ENCODE measurements around the gene ADD2.

The ADD2 gene

GRCh38 chr2:70789304-70790135 lies 21.5 kb upstream of the ADD2 start:
- intact Hi-C loops (cut with DNase I): loop anchor here (1.0 to 10.0 kb wide), 3 partner anchors 65 to 485 kb away; partner anchors contain the start of gene FAM136A

DNA sequence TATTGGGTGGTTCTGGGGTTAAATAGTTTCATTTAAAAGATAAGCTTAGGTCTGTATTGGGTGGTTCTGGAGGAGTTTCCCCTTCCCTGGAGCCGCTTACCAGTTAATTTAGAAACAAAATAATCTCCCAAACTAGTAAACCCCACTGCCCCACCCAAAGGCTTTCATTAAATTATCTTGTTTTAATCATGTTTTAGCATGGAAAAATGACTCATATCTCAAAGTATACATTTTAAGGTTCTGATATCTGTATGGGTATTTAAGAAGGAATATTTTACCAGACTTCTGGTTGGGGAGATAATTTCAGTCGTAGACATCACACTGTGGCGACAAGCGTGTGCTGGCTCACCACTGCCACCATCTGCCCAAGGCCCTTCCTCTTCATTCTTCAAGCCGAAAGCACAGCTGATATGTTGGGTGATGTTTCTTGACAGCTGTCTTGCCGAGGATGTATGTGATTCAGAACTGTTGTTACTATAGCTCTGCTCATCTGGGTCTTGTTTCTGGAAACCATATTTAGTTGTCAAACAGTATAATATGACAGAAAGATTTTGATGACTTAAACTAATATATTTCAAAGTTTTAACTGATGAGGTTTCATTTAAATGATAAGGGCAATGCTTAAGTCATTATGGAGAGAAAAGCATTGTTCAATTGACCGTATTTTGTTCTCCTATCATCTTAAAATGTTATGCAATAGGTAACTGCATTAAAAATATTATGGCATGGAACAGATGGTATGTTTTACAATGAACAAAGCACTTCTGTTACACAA lies 17.3 kb upstream of the ADD2 start:
- DNase-seq: peak; percentile 29 to 95 (median 63)
- intact Hi-C loops (cut with DNase I): loop anchor here (1.0 to 10.0 kb wide), 3 partner anchors 69 to 481 kb away; partner anchors contain the start of gene FAM136A

More at GRCh38 chr2:70789304-70790135, 21.5 kb upstream of the ADD2 start:
- peak; percentile 48 to 96 (median 74) for DNase-seq

DNA sequence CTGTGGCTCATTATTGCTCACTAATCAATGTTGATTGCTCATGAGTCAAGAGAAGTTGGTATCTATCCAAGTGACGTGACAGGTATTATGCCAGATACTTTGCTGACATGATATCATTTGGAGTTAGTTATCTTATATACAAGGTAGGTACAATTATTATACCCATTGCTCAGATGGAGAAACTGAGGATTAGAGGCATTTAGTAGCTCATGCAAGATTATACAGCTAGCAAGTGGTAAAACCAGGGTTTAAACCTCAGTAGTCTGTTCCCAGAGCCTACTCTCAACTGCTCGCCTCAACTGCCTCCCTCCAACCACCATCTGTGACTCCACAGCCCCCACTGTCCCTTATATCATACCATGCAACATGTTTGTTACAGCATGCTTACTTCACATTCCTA lies 16.3 kb upstream of the ADD2 start:
- intact Hi-C loops (cut with DNase I): loop anchor here (10.0 kb wide), 2 partner anchors 70 to 480 kb away; partner anchors contain the start of gene FAM136A

DNA sequence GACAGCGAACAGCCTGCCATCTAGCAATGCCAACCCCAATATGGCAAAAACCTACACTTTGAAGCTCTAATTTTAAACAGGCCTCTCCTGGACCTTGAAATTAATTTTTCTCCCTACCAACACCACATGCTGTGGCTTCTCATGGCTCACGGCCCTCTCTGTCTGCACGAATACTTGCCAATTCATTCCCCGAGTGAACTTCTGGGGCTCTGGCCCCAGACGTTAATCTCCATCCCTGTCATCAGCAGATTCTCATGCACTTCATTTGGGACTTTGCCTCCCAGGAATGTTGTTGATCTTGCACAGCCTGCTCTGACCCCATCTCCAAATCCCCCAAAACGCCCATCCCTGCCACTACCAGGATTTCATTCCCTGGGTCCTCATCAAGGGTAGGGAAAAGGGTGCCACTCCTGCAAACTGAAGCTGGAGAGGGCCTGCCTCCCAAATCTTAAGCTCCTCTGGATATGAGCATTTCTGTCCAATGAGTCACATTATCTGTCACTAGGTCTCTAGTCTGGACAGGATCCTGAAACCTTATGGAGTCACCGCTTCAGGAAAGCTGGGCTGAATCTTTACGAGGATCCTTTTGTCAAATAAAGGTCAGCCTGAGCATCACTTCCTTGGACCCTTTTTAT lies 12.0 kb upstream of the ADD2 start:
- no peak for DNase-seq
- intact Hi-C loops (cut with DNase I): loop anchor here (10.0 kb wide), 2 partner anchors 75 to 475 kb away; partner anchors contain the start of gene FAM136A

More for the DNA sequence above, 16.3 kb upstream of the ADD2 start:
- DNase-seq: no peak

DNA sequence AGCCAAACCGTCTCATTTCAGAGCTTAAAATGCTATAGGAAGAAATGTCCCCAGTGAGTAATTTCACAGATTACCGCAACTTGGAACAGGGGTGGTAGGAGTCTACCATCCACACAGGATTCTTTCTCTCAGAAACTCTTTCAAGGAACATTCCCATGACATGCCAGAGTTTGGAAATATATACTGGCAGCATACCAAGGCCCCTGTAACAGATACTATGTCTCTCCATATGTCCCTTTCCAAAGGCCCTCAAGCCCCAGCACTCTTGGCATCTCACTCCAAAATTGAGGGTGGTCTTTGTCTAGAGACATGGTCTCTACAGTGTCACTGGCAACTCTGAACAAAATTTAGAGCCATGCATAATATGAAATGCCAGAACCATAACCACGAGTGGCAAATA lies 11.5 kb upstream of the ADD2 start:
- intact Hi-C loops (cut with DNase I): no loop called here
- no peak for DNase-seq

GRCh38 chr2:70778676-70779075 lies 10.7 kb upstream of the ADD2 start:
- intact Hi-C loops (cut with DNase I): no loop called here
- DNase-seq: no peak

- intact Hi-C loops (cut with DNase I): no loop called here
- DNase-seq: no peak
Measured at GRCh38 chr2:70777450-70777849, 9.4 kb upstream of the ADD2 start.

DNA sequence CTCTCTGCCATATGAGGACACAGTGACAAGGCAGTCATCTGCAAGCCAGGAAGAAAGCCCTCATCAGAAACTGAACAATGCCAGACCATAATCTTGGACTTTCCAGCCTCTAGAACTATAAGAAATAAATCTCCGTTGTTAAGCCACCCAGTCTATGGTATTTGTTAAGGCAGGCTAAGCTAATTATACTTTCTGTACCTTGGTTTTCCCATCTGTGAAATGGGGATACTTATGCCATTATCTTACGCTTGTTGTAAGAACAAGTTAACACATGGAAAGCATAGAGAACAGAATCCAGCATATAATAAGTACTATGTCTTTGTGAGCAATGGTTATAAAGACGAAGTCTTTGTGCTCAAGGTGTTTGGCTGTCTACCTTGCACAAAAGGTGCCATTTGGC lies 8.3 kb upstream of the ADD2 start:
- intact Hi-C loops (cut with DNase I): no loop called here
- DNase-seq: no peak

DNA sequence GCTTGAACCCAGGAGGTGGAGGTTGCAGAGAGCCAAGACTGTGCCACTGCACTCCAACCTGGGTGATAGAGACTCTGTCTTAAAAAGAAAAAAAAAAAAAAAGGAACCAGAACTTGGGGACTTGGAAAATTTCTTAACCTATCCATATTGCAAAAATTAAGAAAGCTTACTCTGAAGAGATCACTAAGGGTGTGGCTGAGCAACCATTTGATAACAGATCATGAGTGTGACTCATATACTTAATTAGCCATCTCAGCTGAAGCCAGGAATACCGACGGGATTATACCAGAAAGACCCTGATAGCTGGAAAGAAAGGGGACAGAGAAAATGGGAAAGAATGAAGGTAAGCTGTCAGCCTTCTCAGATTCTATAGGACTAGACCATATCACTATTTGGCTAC lies 7.1 kb upstream of the ADD2 start:
- no peak for DNase-seq
- intact Hi-C loops (cut with DNase I): no loop called here

DNA sequence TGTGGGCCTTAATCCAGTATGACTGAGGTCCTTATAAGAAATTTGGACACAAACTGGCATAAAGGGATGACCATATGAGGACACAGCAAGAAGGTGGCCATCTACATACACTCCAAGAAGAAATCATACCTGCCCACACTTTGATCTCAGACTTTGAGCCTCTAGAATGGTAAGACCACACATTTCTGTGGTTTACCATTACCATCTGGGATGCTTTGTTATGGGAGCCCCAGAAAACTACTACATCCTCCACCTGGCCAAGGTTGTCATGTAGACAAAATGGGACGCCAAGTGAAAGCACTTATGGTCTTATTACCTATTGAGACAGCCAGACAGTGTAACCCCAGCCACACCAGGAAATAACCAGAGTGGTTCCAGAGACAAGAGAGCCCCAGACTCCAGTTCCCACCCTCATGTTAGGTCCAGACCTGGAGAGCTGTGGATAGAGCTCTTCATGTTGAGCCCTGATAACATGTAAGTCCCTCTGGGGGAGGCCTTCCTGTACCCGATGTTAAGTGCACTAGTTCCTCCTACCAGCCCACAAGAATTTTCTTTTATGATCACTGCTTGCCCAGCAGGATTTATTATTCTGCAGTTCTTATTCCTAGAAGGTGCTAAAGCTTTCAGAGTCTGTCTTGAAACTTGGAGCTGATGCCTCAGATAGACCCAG lies 4.6 kb upstream of the ADD2 start:
- intact Hi-C loops (cut with DNase I): no loop called here
- no peak for DNase-seq

GRCh38 chr2:70771446-70771845 lies 3.4 kb upstream of the ADD2 start:
- intact Hi-C loops (cut with DNase I): no loop called here
- no peak for DNase-seq

DNA sequence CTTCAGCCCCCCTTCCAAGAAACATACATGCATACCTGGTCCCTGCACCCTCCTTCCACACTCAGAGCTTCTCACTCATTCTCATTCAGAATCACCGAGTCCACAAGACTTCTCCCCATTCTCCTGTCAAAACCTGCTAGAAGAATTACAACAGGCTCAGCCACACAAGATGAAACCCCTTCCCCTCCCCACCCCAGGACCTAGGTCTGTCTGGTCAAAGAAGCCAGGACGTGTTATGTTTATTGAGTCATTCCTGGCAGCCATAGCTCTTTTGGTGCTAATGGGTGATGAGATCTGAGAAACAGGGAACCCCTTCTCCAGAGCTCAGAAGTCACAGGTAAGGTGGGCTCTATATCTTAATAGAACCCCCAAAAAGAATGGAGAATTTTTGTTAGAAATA lies 1.4 kb upstream of the ADD2 start:
- intact Hi-C loops (cut with DNase I): loop anchor here (5.0 kb wide), 1 partner anchor 112 kb away; no protein-coding TSS in a partner anchor
- DNase-seq: no peak

GRCh38 chr2:70768590-70769085 lies 638 bp upstream of the ADD2 start:
- intact Hi-C loops (cut with DNase I): loop anchor here (5.0 kb wide), 1 partner anchor 111 kb away; no protein-coding TSS in a partner anchor

DNA sequence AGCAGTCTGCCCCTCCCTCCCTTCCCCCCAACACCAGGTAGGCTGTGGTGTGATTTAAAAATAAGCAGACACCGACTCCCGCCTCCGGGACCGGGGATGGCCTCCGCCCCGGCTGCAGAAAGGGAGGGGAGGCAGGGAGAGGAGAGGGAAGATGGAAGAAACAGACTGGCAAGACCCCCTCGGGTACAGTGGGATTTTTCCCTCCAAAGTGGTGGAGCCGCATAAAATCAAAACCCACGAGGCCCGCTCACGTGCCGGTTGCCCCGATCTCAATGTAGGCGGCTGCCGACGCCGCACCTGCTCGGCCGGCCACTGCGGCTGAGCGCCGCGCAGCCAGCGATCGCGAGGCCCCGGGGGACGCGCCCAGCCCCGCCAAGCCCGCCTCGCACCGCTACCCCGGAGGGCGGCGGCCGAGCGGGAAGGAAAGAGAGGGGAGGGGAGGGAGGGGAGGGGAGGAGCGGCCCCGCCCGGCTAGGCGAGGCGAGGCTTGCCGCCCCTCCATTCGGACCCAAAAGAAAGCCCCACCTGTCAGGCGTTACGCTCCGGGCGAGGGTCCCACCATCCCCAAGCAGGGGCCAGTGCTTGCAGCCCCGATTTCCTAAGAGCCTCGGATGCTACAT lies 811 bp downstream of the ADD2 start:
- intact Hi-C loops (cut with DNase I): loop anchor here (5.0 kb wide), 1 partner anchor 110 kb away; no protein-coding TSS in a partner anchor
- DNase-seq: peak in 7 of 10 donors; percentile 19 to 88 (median 27)

More at GRCh38 chr2:70768590-70769085, 638 bp upstream of the ADD2 start:
- DNase-seq: no peak

DNA sequence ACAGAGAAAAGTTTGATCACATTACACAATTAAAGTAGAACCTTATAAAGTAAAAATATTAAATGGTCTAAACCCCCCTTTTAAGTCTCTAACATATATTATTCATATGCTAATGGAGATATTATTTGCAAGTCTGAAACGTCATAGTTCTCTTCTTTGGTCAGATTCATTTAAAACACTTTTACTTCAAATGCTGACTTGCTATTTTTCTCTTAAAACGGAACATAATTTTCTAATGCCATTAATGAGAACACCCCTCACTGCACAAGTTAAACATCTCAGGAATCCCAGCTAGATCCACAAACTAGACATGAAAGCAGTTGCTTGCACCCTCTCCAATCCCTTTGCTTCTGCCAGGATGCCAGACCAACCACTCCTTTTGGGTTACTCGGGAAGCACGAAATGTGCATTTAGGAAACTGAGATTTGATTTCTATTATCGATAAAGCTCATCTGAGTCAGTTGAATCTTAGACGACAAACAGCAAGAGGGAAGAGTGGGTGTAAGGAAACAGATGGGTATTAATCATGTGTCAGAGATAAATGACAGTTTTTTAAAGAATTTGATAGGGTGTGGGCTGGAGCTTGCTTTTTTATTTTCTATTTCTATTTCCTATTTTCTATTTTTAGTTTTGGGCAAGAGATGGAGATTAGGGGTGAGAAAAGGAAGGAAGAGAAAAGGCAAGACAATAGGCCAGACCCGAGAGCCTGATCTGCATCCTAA lies 1.5 kb downstream of the ADD2 start:
- intact Hi-C loops (cut with DNase I): loop anchor here (5.0 kb wide), 1 partner anchor 109 kb away; no protein-coding TSS in a partner anchor
- DNase-seq: no peak

DNA sequence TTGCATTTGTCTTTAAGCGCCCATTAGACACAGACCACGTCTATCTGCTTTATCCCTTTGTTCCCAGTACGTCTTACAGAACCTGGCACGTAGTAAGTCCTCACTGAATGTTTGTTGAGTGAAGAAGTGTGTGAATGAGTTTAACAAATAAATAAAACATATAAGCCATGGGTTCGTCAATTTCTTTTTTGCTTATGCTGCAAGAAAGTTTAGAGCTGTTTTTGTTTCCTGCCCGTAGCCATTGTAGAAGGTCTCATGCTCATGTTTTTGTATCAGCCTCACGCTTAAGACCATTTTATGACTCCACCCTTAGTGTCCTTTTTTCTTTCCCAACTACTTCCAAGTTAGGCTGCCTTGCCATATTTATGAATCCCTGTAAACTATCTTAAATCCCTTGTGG lies 2.5 kb downstream of the ADD2 start:
- no peak for DNase-seq
- intact Hi-C loops (cut with DNase I): loop anchor here (5.0 kb wide), 1 partner anchor 108 kb away; no protein-coding TSS in a partner anchor

DNA sequence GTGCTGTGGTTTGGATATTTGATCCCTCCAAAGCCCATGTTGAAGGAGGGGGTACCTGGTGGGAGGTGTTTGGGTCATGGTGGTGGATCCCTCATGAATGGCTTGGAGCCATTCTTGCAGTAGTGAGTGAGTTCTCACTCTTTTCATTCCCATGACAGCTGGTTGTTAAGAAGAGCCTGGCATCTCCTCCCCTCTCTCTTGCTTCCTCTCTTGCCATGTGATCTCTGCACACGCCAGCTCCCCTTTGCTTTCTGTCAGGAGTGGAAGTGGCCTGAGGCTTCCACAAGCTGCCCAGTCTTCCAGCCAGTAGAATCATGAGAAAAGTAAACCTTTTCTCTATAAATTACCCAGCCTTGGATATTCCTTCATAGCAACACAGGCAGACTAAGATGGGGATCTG lies 8.6 kb downstream of the ADD2 start:
- intact Hi-C loops (cut with DNase I): loop anchor here (10.0 kb wide), 1 partner anchor 75 kb away; no protein-coding TSS in a partner anchor
- no peak for DNase-seq

DNA sequence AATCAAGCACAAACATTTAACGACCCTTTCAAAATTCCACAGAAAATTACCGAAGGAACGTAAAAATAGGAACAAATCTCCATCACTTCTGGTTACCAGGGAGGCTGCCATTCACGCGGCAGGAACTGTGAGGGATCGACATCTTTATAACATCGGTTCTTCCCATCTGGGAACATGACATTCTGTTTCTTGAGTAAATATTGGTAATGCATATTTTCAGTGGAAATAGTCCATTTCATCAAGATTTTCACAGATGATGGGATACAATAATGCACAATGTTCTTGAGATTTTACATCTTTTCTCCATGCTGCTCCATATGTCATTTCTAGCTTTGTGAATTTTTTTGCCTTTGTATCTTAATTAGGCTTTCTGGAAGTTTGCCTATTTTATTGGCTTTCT lies 10.0 kb downstream of the ADD2 start:
- intact Hi-C loops (cut with DNase I): loop anchor here (10.0 kb wide), 1 partner anchor 73 kb away; no protein-coding TSS in a partner anchor
- peak in 1 of 10 donors; percentile 29 for DNase-seq

Data from posterior cingulate gyrus (tissue), 11 donors.